H9 (cell line): ENCODE results near the gene LDB3. TPM values are rescaled to one million over a fixed set of nuclear protein-coding genes. Genes with fewer than 3 reads are reported as not detected.
"Not testable (repeated sequence)": the region's sequence is repeated elsewhere in the genome, so short reads cannot be mapped to it uniquely, and the experiment has no call there.

Experiments
- DNase-seq: peaks from one replicate; pipeline ENCODE4 v3.0.0-alpha.2; 2017
- H2AFZ ChIP-seq: one replicate; pipeline ENCODE4 v1.6.1; 2013; ENCODE audit warnings: mild to moderate bottlenecking, low read length, control low read depth, moderate library complexity
- H2AK5ac ChIP-seq: 2 replicates; pipeline ENCODE4 v1.6.1; 2013; ENCODE audit warnings: low read length, control low read depth, mixed read lengths; ENCODE audit not compliant: insufficient read length
- H2BK120ac ChIP-seq: one replicate; pipeline ENCODE4 v1.6.1; 2013; ENCODE audit warnings: low read depth, mild to moderate bottlenecking, low read length, control low read depth, inconsistent platforms; ENCODE audit not compliant: poor library complexity, severe bottlenecking
- H2BK12ac ChIP-seq: 2 replicates; pipeline ENCODE4 v1.6.1; 2013; ENCODE audit warnings: low read length, control low read depth, mixed read lengths, low read depth; ENCODE audit not compliant: insufficient read length
- H2BK15ac ChIP-seq: 2 replicates; pipeline ENCODE4 v1.6.1; 2013; ENCODE audit warnings: low read depth, low read length, control low read depth
- H2BK20ac ChIP-seq: one replicate; pipeline ENCODE4 v1.6.1; 2013; ENCODE audit warnings: low read depth, mild to moderate bottlenecking, low read length, control low read depth, inconsistent platforms; ENCODE audit not compliant: poor library complexity, severe bottlenecking
- H2BK5ac ChIP-seq: 2 replicates; pipeline ENCODE4 v1.6.1; 2013; ENCODE audit warnings: low read length, control low read depth, mixed read lengths; ENCODE audit not compliant: insufficient read length
- H3K14ac ChIP-seq: 2 replicates; pipeline ENCODE4 v1.6.1; 2013; ENCODE audit warnings: low read length, control low read depth; ENCODE audit not compliant: insufficient read depth
- H3K18ac ChIP-seq: 2 replicates; pipeline ENCODE4 v1.6.1; 2013; ENCODE audit warnings: low read depth, mild to moderate bottlenecking, mixed read lengths, low read length, control low read depth; ENCODE audit not compliant: insufficient read length
- H3K23ac ChIP-seq: 2 replicates; pipeline ENCODE4 v1.6.1; 2013; ENCODE audit warnings: low read length, control low read depth, mixed read lengths, low read depth; ENCODE audit not compliant: insufficient read length
- H3K23me2 ChIP-seq: 2 replicates; pipeline ENCODE4 v1.6.1; 2013; ENCODE audit warnings: low read depth, mild to moderate bottlenecking, mixed read lengths, low read length, control low read depth; ENCODE audit not compliant: insufficient read length, poor library complexity, severe bottlenecking
- H3K27ac ChIP-seq: 2 replicates; pipeline ENCODE4 v1.5.1; 2013; ENCODE audit warnings: low read length, control low read depth, mixed read lengths, low read depth; ENCODE audit not compliant: insufficient read length
- H3K27me3 ChIP-seq: 2 replicates; pipeline ENCODE4 v1.6.1; 2013; ENCODE audit warnings: low read length, control low read depth, inconsistent platforms; ENCODE audit not compliant: insufficient read depth
- H3K4ac ChIP-seq: 2 replicates; pipeline ENCODE4 v1.6.1; 2013; ENCODE audit warnings: low read depth, mild to moderate bottlenecking, control low read depth, inconsistent platforms, low read length, moderate library complexity
- H3K4me1 ChIP-seq: 2 replicates; pipeline ENCODE4 v1.6.1; 2013; ENCODE audit warnings: low read length, control low read depth, inconsistent platforms; ENCODE audit not compliant: insufficient read depth
- H3K4me2 ChIP-seq: 2 replicates; pipeline ENCODE4 v1.6.1; 2013; ENCODE audit warnings: low read length, control low read depth, mixed read lengths; ENCODE audit not compliant: insufficient read length, insufficient read depth
- H3K56ac ChIP-seq: 2 replicates; pipeline ENCODE4 v1.6.1; 2013; ENCODE audit warnings: low read depth, mild to moderate bottlenecking, mixed read lengths, low read length, control low read depth; ENCODE audit not compliant: insufficient read length
- H3K79me1 ChIP-seq: 2 replicates; pipeline ENCODE4 v1.6.1; 2013; ENCODE audit warnings: low read depth, mild to moderate bottlenecking, moderate library complexity, low read length, control low read depth, inconsistent platforms; ENCODE audit not compliant: insufficient read depth, poor library complexity, severe bottlenecking
- H3K79me2 ChIP-seq: 2 replicates; pipeline ENCODE4 v1.6.1; 2013; ENCODE audit warnings: low read length, control low read depth, inconsistent platforms; ENCODE audit not compliant: insufficient read depth
- H3K9ac ChIP-seq: 2 replicates; pipeline ENCODE4 v1.6.1; 2013; ENCODE audit warnings: low read length, control low read depth, mixed read lengths; ENCODE audit not compliant: insufficient read length; ENCODE audit errors: extremely low read depth
- H3K9me3 ChIP-seq: one replicate; pipeline ENCODE4 v1.6.1; 2013; ENCODE audit warnings: low read depth, low read length, inconsistent platforms; ENCODE audit not compliant: control insufficient read depth
- H3T11ph ChIP-seq: one replicate; pipeline ENCODE4 v1.6.1; 2013; ENCODE audit warnings: mild to moderate bottlenecking, low read length, control low read depth, inconsistent platforms
- H4K20me1 ChIP-seq: one replicate; pipeline ENCODE4 v1.6.1; 2013; ENCODE audit not compliant: control insufficient read depth, insufficient read length, insufficient read depth
- H4K5ac ChIP-seq: 2 replicates; pipeline ENCODE4 v1.6.1; 2013; ENCODE audit warnings: low read depth, mild to moderate bottlenecking, mixed read lengths, low read length, control low read depth; ENCODE audit not compliant: insufficient read length
- H4K8ac ChIP-seq: replicated peaks from 2 replicates; pipeline ENCODE4 v1.6.1; 2013; ENCODE audit warnings: low read length, control low read depth, mixed read lengths, low read depth; ENCODE audit not compliant: insufficient read length
- H4K91ac ChIP-seq: 2 replicates; pipeline ENCODE4 v1.6.1; 2013; ENCODE audit warnings: low read depth, mild to moderate bottlenecking, moderate library complexity, mixed read lengths, low read length, control low read depth; ENCODE audit not compliant: insufficient read length
- H3K27ac Mint-ChIP-seq, 3 experiments: 2 replicates in 2 of 3; 3 replicates in 1 of 3; pipeline ENCODE4 v1.8.0; 2020 to 2021; ENCODE audit warnings: mixed read lengths in 3 of 3, mild to moderate bottlenecking in 1 of 3, moderate library complexity in 1 of 3
- H3K27me3 Mint-ChIP-seq: 2 replicates; pipeline ENCODE4 v1.8.0; 2021; ENCODE audit warnings: low read depth, mild to moderate bottlenecking, moderate library complexity, mixed read lengths
- H3K36me3 Mint-ChIP-seq, 3 experiments: 2 replicates in 2 of 3; 3 replicates in 1 of 3; pipeline ENCODE4 v1.8.0; 2020 to 2021; ENCODE audit warnings: low read depth in 3 of 3, mixed read lengths in 3 of 3; ENCODE audit not compliant: insufficient read depth in 1 of 3
- H3K4me1 Mint-ChIP-seq, 2 experiments: 2 replicates each; pipeline ENCODE4 v1.8.0; 2020; ENCODE audit warnings: mixed read lengths in 2 of 2
- H3K4me3 Mint-ChIP-seq, 2 experiments: 2 replicates in 1 of 2; 3 replicates in 1 of 2; pipeline ENCODE4 v1.8.0; 2020 to 2021; ENCODE audit warnings: mild to moderate bottlenecking in 2 of 2, mixed read lengths in 2 of 2, moderate library complexity in 1 of 2
- H3K9me3 Mint-ChIP-seq, 2 experiments: 2 replicates in 1 of 2; 3 replicates in 1 of 2; pipeline ENCODE4 v1.8.0; 2020; ENCODE audit warnings: mild to moderate bottlenecking in 2 of 2, mixed read lengths in 2 of 2, moderate library complexity in 1 of 2
- WGBS: extraction: QIAGEN DNeasy Blood & Tissue Kit; methylation state at CpG from one replicate; pipeline ENCODE4 v1.1.7; 2013; ENCODE audit warnings: missing lambda C conversion rate, low lambda C conversion rate, mixed read lengths; ENCODE audit not compliant: insufficient read length; ENCODE audit errors: extremely low coverage; 5-methylcytosine and 5-hydroxymethylcytosine counted together
- total RNA-seq: library from RNA; stranded (reverse); gene quantifications from 2 replicates; pipeline ENCODE4 v1.2.1, GENCODE V29; 2021
- TF ChIP-seq, protein P1 (sequence below): fragments of 200-600 bp; sonication (generic); conservative IDR thresholded peaks from 3 replicates; pipeline ENCODE4 v1.8.0; 2021; ENCODE audit warnings: antibody characterized with exemption, mild to moderate bottlenecking

The LDB3 gene
- total RNA-seq, 1 experiment from 2014 or later, result 0.17 TPM

DNA sequence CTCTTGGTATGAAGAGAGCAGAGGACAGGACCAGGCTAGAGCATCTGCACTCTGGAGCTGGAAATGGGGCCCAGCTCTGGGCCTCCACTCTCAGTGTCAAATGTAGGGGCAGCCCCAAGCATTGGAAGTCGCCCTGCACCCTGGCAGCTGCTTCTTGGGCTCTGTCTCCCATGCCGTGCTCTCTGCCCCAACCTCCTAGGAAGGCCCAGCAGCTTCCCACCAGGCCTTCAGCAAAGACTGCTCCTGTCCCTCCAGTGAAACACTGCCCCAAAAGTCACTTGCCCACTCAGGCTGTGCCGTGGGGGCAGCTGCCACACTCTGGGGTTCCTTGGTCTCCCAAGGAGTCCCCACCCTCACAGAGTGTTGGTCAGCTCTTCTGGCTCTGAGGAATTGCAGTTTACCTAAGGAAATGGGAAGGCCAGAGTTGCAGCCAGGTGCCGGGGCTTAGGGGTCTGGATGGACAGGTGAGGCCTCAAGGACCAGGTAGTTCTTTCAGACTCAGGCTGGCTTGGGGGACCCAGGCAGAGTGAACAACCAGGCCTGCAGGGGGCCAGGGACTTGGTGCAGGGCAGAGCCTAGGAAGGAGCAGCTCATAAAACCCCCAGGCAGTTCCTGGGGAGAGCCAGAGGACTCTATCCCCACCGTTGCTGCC, 23.4 kb upstream of the LDB3 start:
- no peak overlapping the region for H2AK5ac ChIP-seq
- no peak overlapping the region for H2AFZ ChIP-seq
- Mint-ChIP-seq H3K27me3 (peaks cover 2% of the 10 kb centered on the region; the same call in 1 of the 2 replicates), H3K36me3 (peaks cover 0 to 7% (median 0%) of the 10 kb centered on the region in 3 experiments; a peak in 2 of 7 replicates), H3K27ac (no peak overlapping the region), H3K9me3 (peaks cover 9 to 15% of the 10 kb centered on the region in 2 experiments), H3K4me1 (peaks cover 2 to 3% of the 10 kb centered on the region in 2 experiments), H3K4me3 (no peak overlapping the region)
- no peak overlapping the region for H2BK20ac ChIP-seq
- H2BK15ac ChIP-seq, result 0 out of 2 replicates have a peak overlapping the region, but pooled peaks have one; percentile 20
- no peaks in the 10 kb centered on the region for H3K4me1 ChIP-seq
- H3K23ac ChIP-seq, result no peak overlapping the region
- no peak overlapping the region for H3T11ph ChIP-seq
- no peaks in the 10 kb centered on the region for H3K79me2 ChIP-seq
- no peaks in the 10 kb centered on the region for H3K9me3 ChIP-seq
- H3K4ac ChIP-seq, result no peak overlapping the region
- no peaks in the 10 kb centered on the region for H4K20me1 ChIP-seq
- no peak overlapping the region for H4K91ac ChIP-seq
- H2BK12ac ChIP-seq, result no peak overlapping the region
- no peaks in the 10 kb centered on the region for H3K79me1 ChIP-seq
- H3K18ac ChIP-seq, result no peak overlapping the region
- no peak overlapping the region for H2BK5ac ChIP-seq
- DNase-seq, result peak; percentile 28
- H4K8ac ChIP-seq, result no peak overlapping the region
- no peak overlapping the region for H3K27ac ChIP-seq
- H3K4me2 ChIP-seq, result no peak overlapping the region
- no peak overlapping the region for H3K9ac ChIP-seq
- WGBS, result no CpG with 5 or more reads among the region's 5 CpGs
- TF ChIP-seq, protein P1, sequence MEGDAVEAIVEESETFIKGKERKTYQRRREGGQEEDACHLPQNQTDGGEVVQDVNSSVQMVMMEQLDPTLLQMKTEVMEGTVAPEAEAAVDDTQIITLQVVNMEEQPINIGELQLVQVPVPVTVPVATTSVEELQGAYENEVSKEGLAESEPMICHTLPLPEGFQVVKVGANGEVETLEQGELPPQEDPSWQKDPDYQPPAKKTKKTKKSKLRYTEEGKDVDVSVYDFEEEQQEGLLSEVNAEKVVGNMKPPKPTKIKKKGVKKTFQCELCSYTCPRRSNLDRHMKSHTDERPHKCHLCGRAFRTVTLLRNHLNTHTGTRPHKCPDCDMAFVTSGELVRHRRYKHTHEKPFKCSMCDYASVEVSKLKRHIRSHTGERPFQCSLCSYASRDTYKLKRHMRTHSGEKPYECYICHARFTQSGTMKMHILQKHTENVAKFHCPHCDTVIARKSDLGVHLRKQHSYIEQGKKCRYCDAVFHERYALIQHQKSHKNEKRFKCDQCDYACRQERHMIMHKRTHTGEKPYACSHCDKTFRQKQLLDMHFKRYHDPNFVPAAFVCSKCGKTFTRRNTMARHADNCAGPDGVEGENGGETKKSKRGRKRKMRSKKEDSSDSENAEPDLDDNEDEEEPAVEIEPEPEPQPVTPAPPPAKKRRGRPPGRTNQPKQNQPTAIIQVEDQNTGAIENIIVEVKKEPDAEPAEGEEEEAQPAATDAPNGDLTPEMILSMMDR, result no peak
- H3K56ac ChIP-seq, result no peak overlapping the region
- no peaks in the 10 kb centered on the region for H3K23me2 ChIP-seq
- H2BK120ac ChIP-seq, result no peak overlapping the region
- no peaks in the 10 kb centered on the region for H3K27me3 ChIP-seq
- no peak overlapping the region for H3K14ac ChIP-seq
- H4K5ac ChIP-seq, result no peak overlapping the region

DNA sequence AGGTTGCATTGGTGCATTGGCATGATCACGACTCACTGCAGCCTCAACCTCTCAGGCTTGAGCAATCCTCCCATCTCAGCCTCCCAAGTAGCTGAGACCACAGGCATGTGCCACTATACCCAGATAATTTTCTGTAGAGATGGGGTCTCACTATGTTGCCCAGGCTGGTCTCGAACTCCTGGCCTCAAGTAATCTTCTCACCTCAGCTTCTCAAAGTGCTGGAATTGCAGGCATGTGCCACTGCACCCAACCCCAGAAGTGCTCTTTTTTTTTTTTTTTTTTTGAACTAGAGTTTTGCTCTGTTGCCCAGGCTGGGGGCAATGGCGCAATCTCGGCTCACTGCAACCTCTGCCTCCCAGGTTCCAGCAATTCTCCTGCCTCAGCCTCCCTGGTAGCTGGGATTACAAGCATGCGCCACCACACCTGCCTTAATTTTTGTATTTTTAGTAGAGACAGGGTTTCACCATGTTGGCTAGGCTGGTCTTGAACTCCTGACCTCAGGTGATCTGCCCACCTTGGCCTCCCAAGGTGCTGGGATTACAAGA, 22.6 kb upstream of the LDB3 start:
- H3K56ac ChIP-seq, H3K18ac ChIP-seq: not testable (repeated sequence)

More for the DNA sequence above, 22.6 kb upstream of the LDB3 start:
- H2BK12ac ChIP-seq, H4K5ac ChIP-seq, H3K4me2 ChIP-seq, H3K4me1 Mint-ChIP-seq, H2BK20ac ChIP-seq, H3K4ac ChIP-seq, H3T11ph ChIP-seq, H3K27ac ChIP-seq, DNase-seq, H2BK120ac ChIP-seq, H3K23me2 ChIP-seq, H4K8ac ChIP-seq, H3K36me3 Mint-ChIP-seq, H3K27ac Mint-ChIP-seq, H2BK5ac ChIP-seq, H4K91ac ChIP-seq, H3K79me1 ChIP-seq, H2AK5ac ChIP-seq, H3K23ac ChIP-seq, H3K4me3 Mint-ChIP-seq, H4K20me1 ChIP-seq, H2AFZ ChIP-seq, H2BK15ac ChIP-seq, H3K4me1 ChIP-seq, H3K9ac ChIP-seq, H3K9me3 ChIP-seq, H3K79me2 ChIP-seq, H3K27me3 ChIP-seq, H3K27me3 Mint-ChIP-seq, H3K14ac ChIP-seq: not testable (repeated sequence)
- peaks cover 9 to 15% of the 10 kb centered on the region in 2 experiments for H3K9me3 Mint-ChIP-seq
- no CpG with 5 or more reads among the region's 5 CpGs for WGBS
